HTR-8/SVneo (cell line): ENCODE data around the gene WNT10A.
A peak's percentile ranks its signal among the peaks of the same experiment; 100 is the strongest.
"Not testable (repeated sequence)": the region's sequence is repeated elsewhere in the genome, so short reads cannot be mapped to it uniquely, and the experiment has no call there.

Source experiments
- DNase-seq: peaks from one replicate; pipeline ENCODE4 v3.0.0; 2011; ENCODE audit warnings: low spot score, mixed read lengths; ENCODE audit not compliant: insufficient read length
- FAIRE-seq: peaks from 2 replicates; lab custom pipeline; 2011; peaks lifted over from hg19 to GRCh38; lab: Jason Lieb, UNC

WNT10A gene

GRCh38 chr2:218880102-218880858 lies at the start of gene WNT10A:
Gene WNT10A (plus strand): TSS chr2:218880852. CDS start chr2:218880996, 144 bp downstream.
- DNase-seq, result no peak
- FAIRE-seq, result no peak

GRCh38 chr2:218831378-218831990 lies 49.2 kb upstream of the WNT10A start, which contains the start of gene PRKAG3:
Gene PRKAG3 (minus strand): TSS chr2:218831803.
- DNase-seq (no peak), FAIRE-seq (peak; percentile 90)

GRCh38 chr2:218832081-218832480 lies 48.6 kb upstream of the WNT10A start:
- DNase-seq, result no peak
- FAIRE-seq, result no peak

- FAIRE-seq, result peak; percentile 69
- peak; percentile 44 for DNase-seq
These were observed 48.1 kb upstream of the WNT10A start for GRCh38 chr2:218832520-218832919.

GRCh38 chr2:218833023-218833609 lies 47.5 kb upstream of the WNT10A start:
- DNase-seq (no peak), FAIRE-seq (no peak)

GRCh38 chr2:218834685-218835084 lies 46.0 kb upstream of the WNT10A start:
- FAIRE-seq, result no peak
- DNase-seq, result no peak

- DNase-seq (no peak), FAIRE-seq (no peak)
These were observed 43.2 kb upstream of the WNT10A start for GRCh38 chr2:218837495-218837894.

- DNase-seq (no peak), FAIRE-seq (no peak)
These were observed 41.2 kb upstream of the WNT10A start for GRCh38 chr2:218839430-218839829.

- FAIRE-seq (no peak), DNase-seq (no peak)
These were observed 40.8 kb upstream of the WNT10A start for GRCh38 chr2:218839888-218840287.

GRCh38 chr2:218844334-218844733 lies 36.3 kb upstream of the WNT10A start:
- not testable (repeated sequence) for FAIRE-seq, DNase-seq

- DNase-seq, result not testable (repeated sequence)
These were observed 33.7 kb upstream of the WNT10A start for GRCh38 chr2:218846963-218847362.

GRCh38 chr2:218849721-218850120 lies 30.9 kb upstream of the WNT10A start:
- FAIRE-seq (no peak), DNase-seq (no peak)

More at GRCh38 chr2:218846963-218847362, 33.7 kb upstream of the WNT10A start:
- FAIRE-seq, result not testable (repeated sequence)

GRCh38 chr2:218850796-218851195 lies 29.9 kb upstream of the WNT10A start:
- FAIRE-seq, result no peak
- no peak for DNase-seq

- no peak for DNase-seq
- peak; percentile 23 for FAIRE-seq
These were observed 29.4 kb upstream of the WNT10A start for GRCh38 chr2:218851286-218851685.

GRCh38 chr2:218852911-218853667 lies 27.6 kb upstream of the WNT10A start:
- DNase-seq (peak; percentile 62), FAIRE-seq (peak; percentile 26)

GRCh38 chr2:218853766-218854165 lies 26.9 kb upstream of the WNT10A start:
- FAIRE-seq (no peak), DNase-seq (no peak)

GRCh38 chr2:218854860-218855259 lies 25.8 kb upstream of the WNT10A start:
- no peak for FAIRE-seq

GRCh38 chr2:218855305-218856166 lies 25.1 kb upstream of the WNT10A start:
- FAIRE-seq, result no peak

More at GRCh38 chr2:218854860-218855259, 25.8 kb upstream of the WNT10A start:
- DNase-seq, result no peak

GRCh38 chr2:218856167-218856895 lies 24.3 kb upstream of the WNT10A start:
- DNase-seq, result no peak
- FAIRE-seq, result no peak

More at GRCh38 chr2:218855305-218856166, 25.1 kb upstream of the WNT10A start:
- no peak for DNase-seq
